Endothelial cell of umbilical vein (primary cell): ENCODE results near the gene IKZF5. TPM values are rescaled to one million over a fixed set of nuclear protein-coding genes. Genes with fewer than 3 reads are reported as not detected.

Experiments
- BruUV-seq: library from RNA; stranded (reverse); fragments of 400-500 nt; replicated peaks from 2 replicates; lab custom pipeline; 2021; lab: Mats Ljungman, UMichigan
- CTCF ChIA-PET: fragments of 300-600, 350-600 bp; sonication (Branson Sonifier 250); formaldehyde crosslinking; loops from one replicate; lab custom pipeline; 2021; ENCODE audit warnings: antibody characterized with exemption, inconsistent platforms; lab: Charles Lee
- POLR2A ChIA-PET: fragments of 300-600, 350-600 bp; sonication (Branson Sonifier 250); formaldehyde crosslinking; loops from one replicate; lab custom pipeline; 2021; ENCODE audit warnings: antibody characterized with exemption, inconsistent platforms; lab: Charles Lee
- DNase-seq: peaks from one replicate; pipeline ENCODE4 v3.0.0-alpha.2; 2011; ENCODE audit warnings: low read depth, low spot score
- FAIRE-seq: peaks from 2 replicates; lab custom pipeline; 2011; peaks lifted over from hg19 to GRCh38; lab: Jason Lieb, UNC
- H2AFZ ChIP-seq: 2 replicates; pipeline ENCODE4 v1.6.0; 2012; ENCODE audit warnings: low read depth, low read length, control low read depth, inconsistent platforms
- H3K27ac ChIP-seq: 2 replicates; pipeline ENCODE4 v1.5.1; 2011; ENCODE audit warnings: low read depth, mild to moderate bottlenecking, control low read depth, low read length, moderate library complexity; ENCODE audit not compliant: insufficient read depth
- H3K27me3 ChIP-seq, 2 experiments: 2 replicates each; pipeline versions ENCODE4 v1.6.0 to v1.6.1; 2011; ENCODE audit warnings: low read length in 2 of 2, mixed read lengths in 1 of 2; ENCODE audit not compliant: control insufficient read depth in 2 of 2, insufficient read depth in 2 of 2
- H3K36me3 ChIP-seq, 2 experiments: 2 replicates in 1 of 2; 3 replicates in 1 of 2; pipeline ENCODE4 v1.5.1; 2011; ENCODE audit warnings: low read length in 2 of 2, mild to moderate bottlenecking in 1 of 2, moderate library complexity in 1 of 2; ENCODE audit not compliant: control insufficient read depth in 2 of 2, insufficient read depth in 2 of 2; ENCODE audit errors: extremely low read depth in 1 of 2
- H3K4me1 ChIP-seq: 3 replicates; pipeline ENCODE4 v1.5.1; 2011; ENCODE audit warnings: mild to moderate bottlenecking, low read length; ENCODE audit not compliant: control insufficient read depth, insufficient read depth; ENCODE audit errors: extremely low read depth
- H3K4me2 ChIP-seq: 2 replicates; pipeline ENCODE4 v1.6.1; 2011; ENCODE audit warnings: low read length, control low read depth, mixed read lengths; ENCODE audit not compliant: insufficient read depth
- H3K4me3 ChIP-seq, 3 experiments: fragments of 200-600 bp in 1 of 3; sonication (generic), shearing (Covaris generic) in 1 of 3; replicated peaks in 1 of 3; 2 replicates each; pipeline ENCODE4 v1.5.1; 2011 to 2016; ENCODE audit warnings: control low read depth in 3 of 3, low read length in 3 of 3, mild to moderate bottlenecking in 2 of 3, inconsistent platforms in 1 of 3, low read depth in 1 of 3, moderate library complexity in 1 of 3; ENCODE audit not compliant: insufficient read depth in 1 of 3
- H3K79me2 ChIP-seq: 2 replicates; pipeline ENCODE4 v1.6.0; 2012; ENCODE audit warnings: low read length, inconsistent platforms; ENCODE audit not compliant: control insufficient read depth, insufficient read depth
- H3K9ac ChIP-seq: replicated peaks from 2 replicates; pipeline ENCODE3; 2011; ENCODE audit warnings: low read length, control low read depth; ENCODE audit not compliant: insufficient read depth; ENCODE audit errors: extremely low read depth
- H3K9me1 ChIP-seq: replicated peaks from 3 replicates; pipeline ENCODE4 v1.6.0; 2011; ENCODE audit warnings: mild to moderate bottlenecking, low read length; ENCODE audit not compliant: control insufficient read depth, insufficient read depth; ENCODE audit errors: extremely low read depth
- H3K9me3 ChIP-seq: replicated peaks from 2 replicates; pipeline ENCODE4 v1.5.1; 2012; ENCODE audit warnings: low read length, inconsistent platforms; ENCODE audit not compliant: control insufficient read depth, insufficient read depth
- H4K20me1 ChIP-seq: replicated peaks from 2 replicates; pipeline ENCODE3; 2011; ENCODE audit warnings: mild to moderate bottlenecking, low read length; ENCODE audit not compliant: control insufficient read depth, insufficient read depth; ENCODE audit errors: extremely low read depth
- CTCF ChIP-seq, 2 donors: IDR thresholded peaks; 1 replicate in 1 of 2; 2 replicates in 1 of 2; pipeline ENCODE4 v1.5.1; 2011; ENCODE audit warnings: low read length in 2 of 2, mild to moderate bottlenecking in 2 of 2, moderate library complexity in 2 of 2, control low read depth in 1 of 2, inconsistent platforms in 1 of 2, low read depth in 1 of 2; ENCODE audit not compliant: insufficient read depth in 1 of 2; ENCODE audit errors: extremely low read depth in 1 of 2
- EZH2 ChIP-seq: IDR thresholded peaks from 2 replicates; pipeline ENCODE4 v1.6.1; 2012; ENCODE audit warnings: borderline replicate concordance, low read depth, mild to moderate bottlenecking, moderate library complexity, low read length, inconsistent platforms; ENCODE audit not compliant: severe bottlenecking
- FOS ChIP-seq: IDR thresholded peaks from 2 replicates; pipeline ENCODE4 v1.6.1; 2011; ENCODE audit warnings: mild to moderate bottlenecking, low read length, moderate library complexity, borderline replicate concordance; ENCODE audit not compliant: insufficient read depth
- GATA2 ChIP-seq: IDR thresholded peaks from 2 replicates; pipeline ENCODE4 v1.7.0; 2011; ENCODE audit warnings: low read depth, mild to moderate bottlenecking, moderate library complexity, mixed read lengths, low read length; ENCODE audit not compliant: insufficient read length, insufficient read depth
- JUN ChIP-seq: IDR thresholded peaks from 2 replicates; pipeline ENCODE4 v1.6.1; 2011; ENCODE audit warnings: borderline replicate concordance, low read depth; ENCODE audit not compliant: insufficient read length, insufficient read depth
- MAX ChIP-seq: IDR thresholded peaks from 2 replicates; pipeline ENCODE4 v1.6.1; 2011; ENCODE audit not compliant: insufficient read depth, insufficient read length
- MYC ChIP-seq: IDR thresholded peaks from one replicate; pipeline ENCODE4 v1.6.1; 2011; ENCODE audit warnings: mild to moderate bottlenecking, low read depth, low read length
- POLR2A ChIP-seq: IDR thresholded peaks from 2 replicates; pipeline ENCODE4 v1.6.1; 2012; ENCODE audit warnings: low read depth, mild to moderate bottlenecking, control low read depth, low read length
- POLR2AphosphoS5 ChIP-seq: IDR thresholded peaks from 2 replicates; pipeline ENCODE4 v1.6.1; 2012; ENCODE audit warnings: low read depth, mild to moderate bottlenecking, control low read depth, low read length, moderate library complexity; ENCODE audit not compliant: insufficient read depth
- dilution Hi-C: fragments of 300-500 bp; cut with MboI; formaldehyde crosslinking; loops from one replicate; pipeline ENCODE4 v1.15.0; 2019; ENCODE audit warnings: low sequenced_read_pairs; ENCODE audit not compliant: extremely low pct_ligation_motif_present
- intact Hi-C: fragments of 100-400 bp; cut with micrococcal nuclease; formaldehyde crosslinking; loops from one replicate; pipeline ENCODE4 v1.10.0; 2022
- polyA plus RNA-seq, 4 experiments: library from polyadenylated mRNA; depleted of rRNA in 3 of 4; stranded (reverse) in 3 of 4; unstranded in 1 of 4; fragments of >200 nt; gene quantifications; 2 replicates each; pipeline versions ENCODE4 v1.2.1 to v1.2.3, GENCODE V29; 2011 to 2012; ENCODE audit warnings: missing spikeins in 1 of 4
- total RNA-seq: library from RNA; stranded (reverse); gene quantifications from 2 replicates; pipeline ENCODE4 v1.2.3, GENCODE V29; 2021

IKZF5 gene
- total and polyA plus RNA-seq, 2 donors (not counting 3 experiments of a cell fraction or from before 2014, with no cell fraction given) = 7.1 to 10.3 TPM

GRCh38 chr10:123039632-123039930 lies 31.0 kb upstream of the IKZF5 start:
- FAIRE-seq = no peak
- H2AFZ ChIP-seq = no peak overlapping the region
- H3K27me3 ChIP-seq = no peaks in the 10 kb centered on the region
- H3K27ac ChIP-seq = no peak overlapping the region
- no peaks in the 10 kb centered on the region for H4K20me1 ChIP-seq
- ChIA-PET CTCF (interaction anchor here (2.7 kb wide), 1 partner anchor 18 kb away, joined by 11 read pairs; no protein-coding TSS in a partner anchor), POLR2A (no interaction called here)
- H3K36me3 ChIP-seq = no peaks in the 10 kb centered on the region
- no peak for TF ChIP-seq JUN
- TF ChIP-seq POLR2AphosphoS5 = no peak
- no peak for TF ChIP-seq MAX
- H3K4me3 ChIP-seq = no peak overlapping the region
- dilution Hi-C loops (no loop called here), intact Hi-C loops (loop anchor here (1.0 kb wide), 1 partner anchor 34 kb away; no protein-coding TSS in a partner anchor)
- H3K9ac ChIP-seq = no peak overlapping the region
- no peaks in the 10 kb centered on the region for H3K4me1 ChIP-seq
- no peaks in the 10 kb centered on the region for H3K9me1 ChIP-seq
- BruUV-seq = no TSS peak
- DNase-seq = no peak
- no peak overlapping the region for H3K4me2 ChIP-seq
- H3K9me3 ChIP-seq = no peaks in the 10 kb centered on the region
- H3K79me2 ChIP-seq = no peaks in the 10 kb centered on the region

GRCh38 chr10:123038782-123039631 lies 30.4 kb upstream of the IKZF5 start:
- Histone ChIP-seq H4K20me1 (no peaks in the 10 kb centered on the region), H3K27me3 (no peaks in the 10 kb centered on the region), H3K4me2 (no peak overlapping the region), H3K9me1 (no peaks in the 10 kb centered on the region), H2AFZ (no peak overlapping the region), H3K36me3 (no peaks in the 10 kb centered on the region), H3K4me1 (no peaks in the 10 kb centered on the region), H3K79me2 (no peaks in the 10 kb centered on the region), H3K27ac (no peak overlapping the region), H3K9ac (no peak overlapping the region), H3K9me3 (no peaks in the 10 kb centered on the region), H3K4me3 (no peak overlapping the region)
- TF ChIP-seq MYC (no peak), FOS (no peak), GATA2 (no peak), EZH2 (no peak), JUN (no peak), MAX (no peak), POLR2A (no peak), CTCF (IDR thresholded peaks at IDR 0.05; ENCODE audit: extremely low read depth in 1 of 2, insufficient read depth in 1 of 2, low read depth in 1 of 2, low read length in 2 of 2) (no peak), POLR2AphosphoS5 (no peak)
- intact Hi-C loops = loop anchor here (1.0 kb wide), 1 partner anchor 34 kb away; no protein-coding TSS in a partner anchor
- POLR2A ChIA-PET = no interaction called here
- FAIRE-seq = peak; percentile 15
- dilution Hi-C loops = no loop called here
- CTCF ChIA-PET = interaction anchor here (2.7 kb wide), 1 partner anchor 17 kb away, joined by 11 read pairs; no protein-coding TSS in a partner anchor
- no TSS peak for BruUV-seq
- no peak for DNase-seq
